SK-N-SH treated with all-trans-retinoic acid at 6 μM for 48 hours (cell line): ENCODE results near the gene RFC1.
"Not testable (repeated sequence)": the region's sequence is repeated elsewhere in the genome, so short reads cannot be mapped to it uniquely, and the experiment has no call there.

Experiments
- ATAC-seq: fragments of 200-7000 bp; cut with Tn5 transposase; 3 replicates; pipeline ENCODE4 v1.9.1; 2020; ENCODE audit warnings: mild to moderate bottlenecking, moderate library complexity
- ARNTL ChIP-seq: fragments of 450-650 bp; formaldehyde crosslinking; IDR thresholded peaks from 2 replicates; pipeline ENCODE4 v1.5.0; 2020; ENCODE audit warnings: low read depth, mild to moderate bottlenecking, moderate library complexity, borderline replicate concordance
- BACH2 ChIP-seq: fragments of 250-450 bp; sonication (Bioruptor Pico); IDR thresholded peaks from 2 replicates; pipeline ENCODE4 v1.9.0; 2021; ENCODE audit warnings: mild to moderate bottlenecking, borderline replicate concordance
- CREB5 ChIP-seq: fragments of 250-450 bp; sonication (Bioruptor Pico); IDR thresholded peaks from 2 replicates; pipeline ENCODE4 v1.5.1; 2020; ENCODE audit warnings: low read depth, mild to moderate bottlenecking, moderate library complexity
- ESRRG ChIP-seq: fragments of 250-450 bp; sonication (Bioruptor Pico); IDR thresholded peaks from 2 replicates; pipeline ENCODE4 v1.6.1; 2021; ENCODE audit warnings: mild to moderate bottlenecking
- GLIS3 ChIP-seq: fragments of 250-450 bp; sonication (Bioruptor Pico); IDR thresholded peaks from 2 replicates; pipeline ENCODE4 v1.5.0; 2020; ENCODE audit warnings: mild to moderate bottlenecking, moderate library complexity
- ISL1 ChIP-seq: fragments of 250-450 bp; sonication (Bioruptor Pico); IDR thresholded peaks from 2 replicates; pipeline ENCODE4 v2.1.2; 2022; ENCODE audit warnings: mild to moderate bottlenecking, moderate library complexity
- OSR1 ChIP-seq: fragments of 250-450 bp; sonication (Bioruptor Pico); IDR thresholded peaks from 2 replicates; pipeline ENCODE4 v1.8.0; 2022; ENCODE audit warnings: moderate library complexity, mild to moderate bottlenecking, inconsistent platforms
- PATZ1 ChIP-seq: fragments of 250-450 bp; sonication (Bioruptor Pico); IDR thresholded peaks from 2 replicates; pipeline ENCODE4 v1.8.0; 2020; ENCODE audit warnings: mild to moderate bottlenecking, moderate library complexity, borderline replicate concordance
- RARB ChIP-seq: fragments of 250-450 bp; sonication (Bioruptor Pico); IDR thresholded peaks from 2 replicates; pipeline ENCODE4 v1.8.0; 2021; ENCODE audit warnings: mild to moderate bottlenecking, moderate library complexity
- SNAI2 ChIP-seq: fragments of 250-450 bp; sonication (Bioruptor Pico); IDR thresholded peaks from 2 replicates; pipeline ENCODE4 v1.5.0; 2020; ENCODE audit warnings: mild to moderate bottlenecking, moderate library complexity
- TCF4 ChIP-seq: fragments of 250-450 bp; sonication (Bioruptor Pico); IDR thresholded peaks from 2 replicates; pipeline ENCODE4 v1.8.0; 2021; ENCODE audit warnings: mild to moderate bottlenecking, moderate library complexity, borderline replicate concordance
- TOX ChIP-seq: fragments of 250-450 bp; sonication (Bioruptor Pico); IDR thresholded peaks from 2 replicates; pipeline ENCODE4 v1.8.0; 2021; ENCODE audit warnings: mild to moderate bottlenecking, moderate library complexity, borderline replicate concordance
- ZC3H10 ChIP-seq: fragments of 250-450 bp; sonication (Bioruptor Pico); IDR thresholded peaks from 2 replicates; pipeline ENCODE4 v1.5.1; 2021; ENCODE audit warnings: mild to moderate bottlenecking, moderate library complexity
- ZFP3 ChIP-seq: fragments of 250-450 bp; sonication (Bioruptor Pico); IDR thresholded peaks from 2 replicates; pipeline ENCODE4 v1.5.0; 2020; ENCODE audit warnings: mild to moderate bottlenecking, moderate library complexity
- ZNF70 ChIP-seq: fragments of 450-650 bp; formaldehyde crosslinking; IDR thresholded peaks from 2 replicates; pipeline ENCODE4 v1.5.0; 2020; ENCODE audit warnings: mild to moderate bottlenecking, moderate library complexity
- ZNF8 ChIP-seq: fragments of 450-650 bp; formaldehyde crosslinking; IDR thresholded peaks from 2 replicates; pipeline ENCODE4 v1.5.0; 2020; ENCODE audit warnings: mild to moderate bottlenecking, moderate library complexity
- TF ChIP-seq, protein P1 (sequence below): fragments of 250-450 bp; sonication (Bioruptor Pico); IDR thresholded peaks from 2 replicates; pipeline ENCODE4 v1.5.0; 2020; ENCODE audit warnings: mild to moderate bottlenecking, moderate library complexity

RFC1 gene

DNA sequence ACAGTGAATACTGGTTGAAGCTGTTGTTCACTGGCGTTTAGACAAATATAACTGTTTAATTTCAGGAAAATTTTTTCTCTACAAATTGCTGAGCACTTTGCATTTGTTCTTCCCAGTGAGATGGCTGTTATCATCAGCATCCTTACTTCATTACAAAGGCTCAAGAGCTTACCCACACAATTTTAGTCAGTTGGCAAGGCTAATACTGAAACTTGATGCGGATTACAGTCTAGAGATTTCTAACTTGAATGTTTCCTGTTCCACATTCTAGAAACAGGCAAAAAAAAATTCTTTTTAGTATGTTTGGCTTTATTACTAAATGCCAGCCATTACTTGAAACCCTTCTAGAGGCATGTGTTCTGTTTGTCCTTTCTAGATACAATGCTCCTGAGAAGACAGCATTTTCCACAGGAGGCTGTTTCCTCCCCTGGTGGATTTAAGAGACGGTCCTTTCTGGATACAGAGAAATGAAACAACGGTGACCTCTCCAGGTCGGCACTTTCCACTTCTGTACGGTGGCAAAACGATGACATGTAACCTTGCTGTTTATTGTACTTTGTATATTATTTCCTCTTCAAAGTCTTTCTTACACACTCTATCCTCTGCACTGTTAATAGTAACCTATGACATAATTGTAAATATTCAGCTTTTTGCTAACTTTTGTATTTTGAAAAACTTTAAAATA, 80.9 kb downstream of the RFC1 start (continued):
- TF ChIP-seq, protein P1, sequence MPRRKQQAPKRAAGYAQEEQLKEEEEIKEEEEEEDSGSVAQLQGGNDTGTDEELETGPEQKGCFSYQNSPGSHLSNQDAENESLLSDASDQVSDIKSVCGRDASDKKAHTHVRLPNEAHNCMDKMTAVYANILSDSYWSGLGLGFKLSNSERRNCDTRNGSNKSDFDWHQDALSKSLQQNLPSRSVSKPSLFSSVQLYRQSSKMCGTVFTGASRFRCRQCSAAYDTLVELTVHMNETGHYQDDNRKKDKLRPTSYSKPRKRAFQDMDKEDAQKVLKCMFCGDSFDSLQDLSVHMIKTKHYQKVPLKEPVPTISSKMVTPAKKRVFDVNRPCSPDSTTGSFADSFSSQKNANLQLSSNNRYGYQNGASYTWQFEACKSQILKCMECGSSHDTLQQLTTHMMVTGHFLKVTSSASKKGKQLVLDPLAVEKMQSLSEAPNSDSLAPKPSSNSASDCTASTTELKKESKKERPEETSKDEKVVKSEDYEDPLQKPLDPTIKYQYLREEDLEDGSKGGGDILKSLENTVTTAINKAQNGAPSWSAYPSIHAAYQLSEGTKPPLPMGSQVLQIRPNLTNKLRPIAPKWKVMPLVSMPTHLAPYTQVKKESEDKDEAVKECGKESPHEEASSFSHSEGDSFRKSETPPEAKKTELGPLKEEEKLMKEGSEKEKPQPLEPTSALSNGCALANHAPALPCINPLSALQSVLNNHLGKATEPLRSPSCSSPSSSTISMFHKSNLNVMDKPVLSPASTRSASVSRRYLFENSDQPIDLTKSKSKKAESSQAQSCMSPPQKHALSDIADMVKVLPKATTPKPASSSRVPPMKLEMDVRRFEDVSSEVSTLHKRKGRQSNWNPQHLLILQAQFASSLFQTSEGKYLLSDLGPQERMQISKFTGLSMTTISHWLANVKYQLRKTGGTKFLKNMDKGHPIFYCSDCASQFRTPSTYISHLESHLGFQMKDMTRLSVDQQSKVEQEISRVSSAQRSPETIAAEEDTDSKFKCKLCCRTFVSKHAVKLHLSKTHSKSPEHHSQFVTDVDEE (CRISPR knock-in tag), result no peak
- TF ChIP-seq SNAI2 (CRISPR knock-in tag), result no peak
- TF ChIP-seq ZNF8, result no peak

DNA sequence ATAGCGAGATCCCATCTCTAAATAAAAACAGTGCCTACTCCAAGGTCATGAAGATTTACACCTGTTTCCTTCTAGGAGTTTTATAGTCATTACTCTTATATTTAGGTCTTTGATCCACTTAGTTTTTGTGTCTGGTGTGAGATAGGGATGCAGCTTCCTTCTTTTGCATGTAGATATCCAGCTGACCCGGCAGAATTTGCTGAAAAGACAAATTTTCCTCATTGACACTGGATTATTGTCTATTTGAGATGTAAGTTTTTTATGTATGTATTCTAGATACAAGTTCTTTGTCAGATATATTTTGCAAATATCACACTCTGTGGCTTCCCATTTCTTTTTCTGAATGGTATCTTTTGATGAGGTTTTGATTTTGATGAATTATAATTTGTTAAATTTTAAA, 85.4 kb downstream of the RFC1 start:
- TF ChIP-seq GLIS3, result no peak
- no peak for TF ChIP-seq ARNTL (CRISPR knock-in tag)
- no peak for TF ChIP-seq ZNF70 (CRISPR knock-in tag)
- TF ChIP-seq ZFP3, result no peak
- no peak for TF ChIP-seq ZC3H10 (CRISPR knock-in tag)
- TF ChIP-seq, protein P1 (CRISPR knock-in tag), result no peak
- TF ChIP-seq OSR1 (CRISPR knock-in tag), result no peak
- TF ChIP-seq SNAI2 (CRISPR knock-in tag), result no peak
- TF ChIP-seq PATZ1 (CRISPR knock-in tag), result no peak
- no peak for TF ChIP-seq CREB5 (CRISPR knock-in tag)
- no peak for TF ChIP-seq TOX (CRISPR knock-in tag)
- no peak for TF ChIP-seq TCF4
- no peak for TF ChIP-seq ESRRG (CRISPR knock-in tag)
- TF ChIP-seq ISL1 (CRISPR knock-in tag), result no peak
- no peak for TF ChIP-seq RARB (CRISPR knock-in tag)
- TF ChIP-seq BACH2 (CRISPR knock-in tag), result no peak
- TF ChIP-seq ZNF8, result no peak
- no peak for ATAC-seq

GRCh38 chr4:39279416-39279815, 86.7 kb downstream of the RFC1 start:
- ATAC-seq, result no peak

GRCh38 chr4:39278476-39278875, 87.7 kb downstream of the RFC1 start:
- no peak for ATAC-seq
- TF ChIP-seq TCF4 (no peak), TOX (CRISPR knock-in tag) (no peak), SNAI2 (CRISPR knock-in tag) (no peak), ZNF8 (no peak)

More at GRCh38 chr4:39279416-39279815, 86.7 kb downstream of the RFC1 start:
- no peak for TF ChIP-seq ISL1 (CRISPR knock-in tag)

DNA sequence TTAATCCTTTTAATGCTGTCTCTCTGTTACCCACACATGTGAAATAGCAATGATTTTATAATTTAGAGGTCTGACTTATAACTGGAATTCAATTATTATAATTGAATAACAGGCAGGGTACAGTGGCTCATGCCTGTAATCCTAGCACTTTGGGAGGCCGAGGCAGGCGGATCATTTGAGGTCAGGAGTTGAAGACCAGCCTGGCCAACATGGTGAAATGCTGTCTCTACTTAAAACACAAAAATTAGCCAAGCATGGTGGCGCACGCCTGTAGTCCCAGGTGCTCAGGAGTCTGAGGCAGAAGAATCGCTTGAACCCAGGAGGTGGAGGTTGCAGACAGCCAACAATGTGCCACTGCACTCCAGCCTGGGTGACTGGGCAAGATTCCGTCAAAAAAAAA, 88.5 kb downstream of the RFC1 start:
- ATAC-seq, result not testable (repeated sequence)
